ENCODE data around the gene RER1. TPM values are rescaled to one million over a fixed set of nuclear protein-coding genes. Genes with fewer than 3 reads are reported as not detected.

Gene RER1
- total RNA-seq, 1 experiment from 2014 or later, result 90.3 TPM

DNA sequence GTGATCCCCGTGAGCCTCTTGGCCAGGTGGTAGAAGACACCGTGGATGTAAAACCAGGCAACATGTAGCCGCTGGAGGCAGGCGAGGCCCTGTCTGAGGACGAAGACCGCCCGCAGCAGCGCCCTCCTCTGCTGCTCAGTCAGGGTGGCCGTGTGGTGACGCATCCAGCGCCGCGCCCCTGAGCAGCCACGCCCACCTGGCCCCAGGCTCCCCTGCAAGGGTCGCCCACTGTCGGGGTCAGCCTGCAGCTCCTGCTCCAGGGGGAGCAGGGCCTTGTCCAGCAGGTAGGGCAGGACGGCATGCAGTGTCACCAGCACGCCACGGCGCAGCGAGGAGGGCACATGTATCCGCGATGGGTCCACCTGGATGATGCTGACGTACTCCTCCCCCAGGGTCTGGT is 16.8 kb downstream of the RER1 start:
- Histone ChIP-seq H3K4me1 (replicated peaks) (peaks cover 18% of the 10 kb centered on the region), H3K27me3 (replicated peaks) (no peaks in the 10 kb centered on the region), H3K4me3 (no peak overlapping the region), H3K9me3 (replicated peaks) (peaks cover 3% of the 10 kb centered on the region; the same call in 1 of the 2 replicates), H3K27ac (no peak overlapping the region), H3K36me3 (peaks cover 63% of the 10 kb centered on the region)
- no peak for DNase-seq (ENCODE audit: low read depth in 1 of 2, low spot score in 2 of 2)

DNA sequence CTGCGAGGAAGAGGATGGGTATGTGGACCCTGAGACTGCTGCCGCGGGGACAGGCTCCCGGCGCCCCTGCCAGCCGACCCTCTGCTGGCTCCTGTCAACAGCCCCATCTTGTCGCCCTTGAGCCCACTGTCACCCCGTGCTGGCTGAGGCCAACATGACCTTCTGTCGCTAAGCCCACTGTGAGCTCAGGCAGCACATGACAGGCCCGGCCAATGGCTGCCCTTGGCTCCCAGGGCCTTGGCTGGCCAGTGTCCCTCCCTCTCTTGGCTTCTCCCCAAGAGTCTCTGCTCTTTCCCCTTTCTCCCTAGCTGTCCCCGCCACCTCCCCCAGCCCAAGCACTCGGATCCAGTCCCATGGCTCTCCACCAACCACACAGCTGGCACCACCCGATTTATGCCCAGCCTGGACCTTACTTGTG is 17.2 kb downstream of the RER1 start:
- Histone ChIP-seq H3K4me1 (replicated peaks) (peaks cover 21% of the 10 kb centered on the region), H3K9me3 (replicated peaks) (peaks cover 3% of the 10 kb centered on the region; the same call in 1 of the 2 replicates), H3K36me3 (peaks cover 59% of the 10 kb centered on the region), H3K4me3 (no peak overlapping the region), H3K27ac (no peak overlapping the region), H3K27me3 (replicated peaks) (no peaks in the 10 kb centered on the region)
- DNase-seq (ENCODE audit: low read depth in 1 of 2, low spot score in 2 of 2), result no peak

DNA sequence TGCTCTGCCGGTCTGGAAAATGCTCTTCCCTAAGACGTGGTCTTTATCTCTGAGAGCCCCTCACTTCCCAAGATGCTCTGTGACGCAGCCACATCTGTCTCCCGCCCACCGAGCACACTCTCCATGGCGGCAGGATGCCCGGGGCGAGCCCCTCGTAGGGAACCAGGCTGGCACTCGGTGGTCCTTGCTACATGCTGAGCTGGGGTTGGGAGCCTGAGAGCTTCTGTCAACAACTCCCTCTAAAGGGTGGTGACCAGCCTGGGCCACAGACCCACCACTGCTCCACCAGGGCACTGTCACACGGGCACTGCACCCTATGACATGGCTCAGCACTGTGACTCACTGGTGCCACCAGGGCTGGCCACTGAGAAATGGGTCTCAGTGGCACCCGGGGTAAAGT is 18.1 kb downstream of the RER1 start:
- peaks cover 3% of the 10 kb centered on the region; the same call in 1 of the 2 replicates for H3K9me3 ChIP-seq (replicated peaks)
- H3K27ac ChIP-seq, result no peak overlapping the region
- H3K4me1 ChIP-seq (replicated peaks), result peaks cover 28% of the 10 kb centered on the region
- no peak overlapping the region for H3K4me3 ChIP-seq
- peaks cover 51% of the 10 kb centered on the region for H3K36me3 ChIP-seq
- no peaks in the 10 kb centered on the region for H3K27me3 ChIP-seq (replicated peaks)
- no peak for DNase-seq (ENCODE audit: low read depth in 1 of 2, low spot score in 2 of 2)

DNA sequence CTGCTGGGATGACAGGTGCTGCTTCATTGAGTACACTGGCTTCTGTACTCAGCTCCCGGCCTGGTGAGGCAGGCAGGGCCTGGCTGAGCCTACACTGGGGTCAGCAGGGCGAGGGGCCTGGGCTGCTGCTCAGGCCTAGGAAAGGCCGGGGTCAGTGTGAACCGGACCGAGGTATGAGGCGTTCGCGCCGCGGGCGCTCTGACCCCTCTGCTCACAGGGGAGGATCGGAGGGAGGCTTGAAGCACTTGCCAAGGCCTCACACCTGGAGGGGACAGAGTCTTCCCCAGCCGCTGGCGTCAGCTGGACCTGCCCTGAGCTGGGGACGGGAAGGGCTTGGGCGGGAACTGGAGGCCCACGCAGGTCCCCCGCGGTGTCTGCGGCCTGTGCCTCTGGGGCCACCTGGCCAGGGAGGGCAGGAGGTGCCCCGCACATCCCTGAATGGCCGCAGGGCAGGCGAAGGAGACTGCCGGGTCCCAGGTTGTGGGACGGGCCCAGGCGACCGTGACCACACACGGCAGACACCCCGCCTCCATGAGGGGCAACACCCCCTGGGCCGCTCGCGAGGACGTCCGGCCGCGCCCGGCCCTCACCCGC is 20.3 kb downstream of the RER1 start:
- Histone ChIP-seq H3K27ac (peak overlapping the region; percentile 80), H3K4me3 (peak overlapping the region; percentile 99), H3K27me3 (replicated peaks) (no peaks in the 10 kb centered on the region), H3K36me3 (peaks cover 30% of the 10 kb centered on the region), H3K4me1 (replicated peaks) (peaks cover 28% of the 10 kb centered on the region), H3K9me3 (replicated peaks) (peaks cover 3% of the 10 kb centered on the region; the same call in 1 of the 2 replicates)
- DNase-seq (ENCODE audit: low read depth in 1 of 2, low spot score in 2 of 2), result no peak

DNA sequence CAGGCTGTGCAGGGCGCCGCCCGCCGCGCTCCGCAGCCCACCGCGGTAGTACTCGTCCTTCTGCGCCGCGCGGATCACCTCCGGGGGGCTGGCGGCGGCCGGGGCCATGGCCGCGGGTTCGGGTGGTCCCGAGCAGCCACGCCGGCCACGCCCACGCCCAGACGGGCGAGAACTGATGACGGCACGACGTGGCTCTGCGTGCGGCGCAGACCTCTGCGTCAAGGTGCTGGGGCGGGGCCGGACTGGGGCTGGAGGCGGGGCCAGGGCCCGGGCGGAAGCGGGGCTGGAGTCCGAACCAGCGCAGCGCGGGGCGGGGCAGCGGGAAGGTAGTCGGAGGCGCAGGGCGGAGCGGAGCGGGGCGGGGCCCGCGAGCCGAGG is 20.7 kb downstream of the RER1 start, which contains the start of gene PEX10:
Gene PEX10 (minus strand): TSS at position 170 of the 378 bp plus-strand sequence. CDS start 62 bp downstream, at position 108.
- no peaks in the 10 kb centered on the region for H3K27me3 ChIP-seq (replicated peaks)
- DNase-seq (ENCODE audit: low read depth in 1 of 2, low spot score in 2 of 2), result peak; percentile 81 to 98
- peaks cover 25% of the 10 kb centered on the region for H3K36me3 ChIP-seq
- peak within 1 kb of the TSS; percentile 80 for H3K27ac ChIP-seq
- peak within 1 kb of the TSS; percentile 99 for H3K4me3 ChIP-seq
- H3K9me3 ChIP-seq (replicated peaks), result peaks cover 3% of the 10 kb centered on the region; the same call in 1 of the 2 replicates
- peaks cover 28% of the 10 kb centered on the region for H3K4me1 ChIP-seq (replicated peaks)

- peaks cover 28% of the 10 kb centered on the region for H3K4me1 ChIP-seq (replicated peaks)
- peaks cover 4% of the 10 kb centered on the region; the same call in 1 of the 2 replicates for H3K27me3 ChIP-seq (replicated peaks)
- H3K36me3 ChIP-seq, result peaks cover 22% of the 10 kb centered on the region
- DNase-seq (ENCODE audit: low read depth in 1 of 2, low spot score in 2 of 2), result peak in 1 of 2 experiments; percentile 79
- H3K27ac ChIP-seq, result peak overlapping the region; percentile 23; the same call in 1 of the 2 replicates
- peak overlapping the region; percentile 99 for H3K4me3 ChIP-seq
- H3K9me3 ChIP-seq (replicated peaks), result peaks cover 3% of the 10 kb centered on the region; the same call in 1 of the 2 replicates
Observed at GRCh38 chr1:2412773-2413494, 21.3 kb downstream of the RER1 start.

GRCh38 chr1:2413495-2414296 is 22.1 kb downstream of the RER1 start:
- Histone ChIP-seq H3K9me3 (replicated peaks) (peaks cover 3% of the 10 kb centered on the region; the same call in 1 of the 2 replicates), H3K4me1 (replicated peaks) (peaks cover 28% of the 10 kb centered on the region), H3K27ac (no peak overlapping the region), H3K36me3 (peaks cover 18% of the 10 kb centered on the region), H3K4me3 (no peak overlapping the region), H3K27me3 (replicated peaks) (peaks cover 6% of the 10 kb centered on the region)
- DNase-seq (ENCODE audit: low read depth in 1 of 2, low spot score in 2 of 2), result no peak

DNA sequence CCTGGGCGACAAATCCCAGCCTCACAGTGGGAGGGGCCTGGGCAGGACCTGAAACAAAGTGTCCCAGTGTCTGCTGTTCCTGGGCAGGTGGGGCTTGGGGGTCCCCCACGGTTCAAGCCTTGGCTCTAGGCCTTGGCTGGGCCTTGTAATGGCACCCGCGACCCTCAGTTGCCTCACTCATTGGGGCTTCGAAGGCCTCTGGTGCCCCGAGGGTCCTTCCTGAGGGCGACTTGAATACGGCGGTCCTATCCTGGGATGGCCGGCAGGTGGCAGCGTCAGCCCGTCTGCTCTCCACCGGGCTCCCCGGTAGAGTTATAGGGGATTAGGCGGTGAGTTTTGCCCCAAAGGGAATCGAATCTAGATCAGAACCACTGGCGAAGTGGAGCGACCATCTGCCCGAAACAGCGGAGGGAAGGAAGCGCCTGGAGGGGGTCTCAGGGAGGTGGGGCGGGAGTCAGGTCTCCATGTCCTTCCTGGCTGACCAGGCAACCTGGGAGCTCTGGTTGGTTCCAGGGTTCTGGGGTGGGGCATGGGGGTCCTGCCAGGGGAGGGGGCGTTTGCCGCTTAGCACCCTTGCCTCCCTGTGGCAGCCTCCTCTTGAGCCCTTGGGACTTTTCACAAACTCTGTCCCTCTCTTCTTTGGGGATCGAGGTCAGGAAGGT is 22.8 kb downstream of the RER1 start:
- H3K27ac ChIP-seq, result no peak overlapping the region
- DNase-seq (ENCODE audit: low read depth in 1 of 2, low spot score in 2 of 2), result peak; percentile 63 to 71
- no peak overlapping the region for H3K4me3 ChIP-seq

GRCh38 chr1:2415337-2415736 is 23.7 kb downstream of the RER1 start:
- no peak overlapping the region for H3K4me3 ChIP-seq
- H3K27ac ChIP-seq, result no peak overlapping the region
- H3K9me3 ChIP-seq (replicated peaks), result peaks cover 3% of the 10 kb centered on the region; the same call in 1 of the 2 replicates
- peaks cover 12% of the 10 kb centered on the region for H3K27me3 ChIP-seq (replicated peaks)
- DNase-seq (ENCODE audit: low read depth in 1 of 2, low spot score in 2 of 2), result no peak
- peaks cover 5% of the 10 kb centered on the region for H3K36me3 ChIP-seq
- peaks cover 28% of the 10 kb centered on the region for H3K4me1 ChIP-seq (replicated peaks)

More for the DNA sequence above, 22.8 kb downstream of the RER1 start:
- peaks cover 3% of the 10 kb centered on the region; the same call in 1 of the 2 replicates for H3K9me3 ChIP-seq (replicated peaks)
- H3K36me3 ChIP-seq, result peaks cover 12% of the 10 kb centered on the region
- H3K27me3 ChIP-seq (replicated peaks), result peaks cover 12% of the 10 kb centered on the region
- peaks cover 28% of the 10 kb centered on the region for H3K4me1 ChIP-seq (replicated peaks)

- peaks cover 3% of the 10 kb centered on the region; the same call in 1 of the 2 replicates for H3K9me3 ChIP-seq (replicated peaks)
- H3K36me3 ChIP-seq, result peaks cover 5% of the 10 kb centered on the region
- peaks cover 28% of the 10 kb centered on the region for H3K4me1 ChIP-seq (replicated peaks)
- H3K27ac ChIP-seq, result no peak overlapping the region
- H3K27me3 ChIP-seq (replicated peaks), result peaks cover 12% of the 10 kb centered on the region
- DNase-seq (ENCODE audit: low read depth in 1 of 2, low spot score in 2 of 2), result no peak
- H3K4me3 ChIP-seq, result no peak overlapping the region
Observed at GRCh38 chr1:2415801-2416208, 24.2 kb downstream of the RER1 start.

DNA sequence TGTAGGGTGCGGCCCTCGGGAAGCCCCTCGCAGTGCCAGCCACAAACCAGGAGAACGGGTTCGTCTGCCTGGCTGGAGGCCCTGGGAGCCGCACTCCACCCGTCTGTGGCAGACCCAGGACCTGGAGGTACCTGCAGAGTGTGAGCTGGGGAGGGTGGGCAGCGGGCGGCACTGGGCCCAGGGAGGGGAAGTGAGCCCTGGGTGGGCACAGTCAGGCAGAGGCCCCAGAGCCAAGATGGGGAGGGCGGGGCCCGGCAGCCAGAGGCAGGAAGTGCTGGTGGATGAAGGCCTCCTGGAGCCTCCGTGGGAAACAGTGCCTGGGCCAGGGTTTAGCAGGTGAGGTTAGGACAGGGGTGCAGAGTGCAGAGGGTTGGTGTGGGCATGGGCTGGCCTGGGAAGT is 24.8 kb downstream of the RER1 start:
- Histone ChIP-seq H3K4me3 (no peak overlapping the region), H3K27me3 (replicated peaks) (peaks cover 14% of the 10 kb centered on the region), H3K4me1 (replicated peaks) (peaks cover 27% of the 10 kb centered on the region), H3K36me3 (peaks cover 5% of the 10 kb centered on the region), H3K9me3 (replicated peaks) (peaks cover 3% of the 10 kb centered on the region; the same call in 1 of the 2 replicates), H3K27ac (no peak overlapping the region)
- DNase-seq (ENCODE audit: low read depth in 1 of 2, low spot score in 2 of 2), result no peak

DNA sequence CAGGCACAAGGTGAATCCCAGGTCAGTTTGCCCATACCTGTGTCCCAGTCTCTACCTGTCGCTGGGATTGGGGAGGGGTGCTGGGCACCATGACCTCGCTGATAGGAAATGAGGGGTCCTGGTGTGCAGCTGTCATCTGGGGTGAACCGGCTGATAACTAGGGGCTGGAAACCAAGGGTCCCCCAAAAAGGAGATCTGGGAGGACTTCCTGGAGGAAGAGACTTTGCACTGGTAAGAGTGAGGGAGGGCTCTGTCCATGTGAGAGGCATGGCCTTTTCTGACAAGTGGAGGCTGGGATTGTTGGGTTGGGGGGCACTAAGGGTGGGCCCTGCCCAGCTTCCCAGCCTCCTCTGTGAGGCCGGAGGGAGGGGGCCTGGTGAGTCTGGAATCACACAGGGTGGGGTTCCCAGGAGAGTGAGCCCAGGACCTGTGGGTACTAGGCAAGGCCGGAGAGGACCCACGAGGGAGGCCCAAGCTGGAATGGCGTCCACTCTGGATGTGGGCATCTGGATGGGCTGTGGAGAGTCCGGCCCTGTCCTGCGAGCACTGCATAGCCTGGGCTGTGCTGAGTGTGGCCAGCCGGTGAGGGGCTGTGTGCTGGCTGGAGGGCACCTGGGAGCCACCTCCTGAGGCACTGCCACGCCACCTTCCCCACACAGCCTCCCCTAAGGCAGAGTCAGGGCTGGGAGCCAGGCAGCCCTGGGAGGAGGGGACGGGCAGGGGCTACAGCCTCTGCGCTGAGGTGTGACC is 25.6 kb downstream of the RER1 start:
- H3K4me3 ChIP-seq, result no peak overlapping the region
- H3K27me3 ChIP-seq (replicated peaks), result peaks cover 14% of the 10 kb centered on the region
- peaks cover 18% of the 10 kb centered on the region for H3K4me1 ChIP-seq (replicated peaks)
- peaks cover under 1% of the 10 kb centered on the region; the same call in 1 of the 2 replicates for H3K9me3 ChIP-seq (replicated peaks)
- no peak overlapping the region for H3K27ac ChIP-seq
- H3K36me3 ChIP-seq, result peaks cover 1% of the 10 kb centered on the region
- no peak for DNase-seq (ENCODE audit: low read depth in 1 of 2, low spot score in 2 of 2)
